Adrenal gland (tissue), 5 donors: ENCODE data around the gene TMEM150C.

Experiments used
- POLR2A ChIP-seq, 2 donors: fragments of 450-650 bp; IDR thresholded peaks; one replicate each; pipeline ENCODE4 v1.6.1; 2017; ENCODE audit warnings: antibody characterized with exemption in 2 of 2, mild to moderate bottlenecking in 2 of 2, moderate library complexity in 1 of 2
- TF ChIP-seq, protein P1 (sequence below), 6 experiments: fragments of 450-650 bp in 4 of 6; fragments of 200-600 bp in 2 of 6; sonication (generic) in 1 of 6; IDR thresholded peaks; 1 replicate in 5 of 6; 2 replicates in 1 of 6; pipeline versions ENCODE4 v1.5.1 to v1.8.0; 2016 to 2021; ENCODE audit warnings: antibody characterized with exemption in 6 of 6, mild to moderate bottlenecking in 2 of 6, moderate library complexity in 1 of 6
- donor health status: DM: no; HTN: no; CAD: no.

DNA sequence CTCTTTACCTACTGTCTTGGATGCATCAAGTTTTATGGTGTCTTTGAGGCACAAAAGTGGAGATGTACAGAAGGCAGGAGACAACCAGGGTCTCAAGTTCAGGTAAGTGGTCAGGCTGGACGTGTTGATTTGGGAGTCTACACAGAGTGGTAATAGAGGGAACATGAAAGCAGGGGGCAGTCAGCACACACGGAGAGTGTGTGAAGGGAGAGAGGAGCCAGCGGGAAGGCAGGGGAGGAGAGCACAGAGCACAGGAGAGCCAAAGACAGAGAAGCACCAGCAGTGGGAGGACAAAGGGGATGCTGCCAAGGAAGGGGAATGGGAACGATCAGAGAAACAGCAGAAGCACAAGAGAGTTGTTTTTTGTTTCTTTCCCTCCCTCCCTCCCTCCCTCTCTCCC lies 32.9 kb downstream of the TMEM150C start:
- TF ChIP-seq POLR2A (IDR thresholded peaks at IDR 0.05), result no peak
- TF ChIP-seq, protein P1, sequence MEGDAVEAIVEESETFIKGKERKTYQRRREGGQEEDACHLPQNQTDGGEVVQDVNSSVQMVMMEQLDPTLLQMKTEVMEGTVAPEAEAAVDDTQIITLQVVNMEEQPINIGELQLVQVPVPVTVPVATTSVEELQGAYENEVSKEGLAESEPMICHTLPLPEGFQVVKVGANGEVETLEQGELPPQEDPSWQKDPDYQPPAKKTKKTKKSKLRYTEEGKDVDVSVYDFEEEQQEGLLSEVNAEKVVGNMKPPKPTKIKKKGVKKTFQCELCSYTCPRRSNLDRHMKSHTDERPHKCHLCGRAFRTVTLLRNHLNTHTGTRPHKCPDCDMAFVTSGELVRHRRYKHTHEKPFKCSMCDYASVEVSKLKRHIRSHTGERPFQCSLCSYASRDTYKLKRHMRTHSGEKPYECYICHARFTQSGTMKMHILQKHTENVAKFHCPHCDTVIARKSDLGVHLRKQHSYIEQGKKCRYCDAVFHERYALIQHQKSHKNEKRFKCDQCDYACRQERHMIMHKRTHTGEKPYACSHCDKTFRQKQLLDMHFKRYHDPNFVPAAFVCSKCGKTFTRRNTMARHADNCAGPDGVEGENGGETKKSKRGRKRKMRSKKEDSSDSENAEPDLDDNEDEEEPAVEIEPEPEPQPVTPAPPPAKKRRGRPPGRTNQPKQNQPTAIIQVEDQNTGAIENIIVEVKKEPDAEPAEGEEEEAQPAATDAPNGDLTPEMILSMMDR (IDR thresholded peaks at IDR 0.05), result no peak
